Measurements from ENCODE around the gene RORB.

Gene RORB

GRCh38 chr9:74496819-74497747, at the start of gene RORB:
Gene RORB (plus strand): TSS chr9:74497335. CDS start chr9:74497977, 642 bp downstream.
- Mint-ChIP-seq H3K27me3 (peaks cover 56% of the 10 kb centered on the region), H3K36me3 (no peaks in the 10 kb centered on the region), H3K9me3 (no peaks in the 10 kb centered on the region), H3K4me3 (peak within 1 kb of the TSS; percentile 83), H3K27ac (peak within 1 kb of the TSS; percentile 28), H3K4me1 (peaks cover 44% of the 10 kb centered on the region)
- peak; percentile 89 for ATAC-seq

GRCh38 chr9:74447451-74448193, 49.5 kb upstream of the RORB start:
- Mint-ChIP-seq H3K9me3 (peaks cover 3% of the 10 kb centered on the region), H3K27me3 (no peaks in the 10 kb centered on the region), H3K4me3 (no peak overlapping the region), H3K4me1 (no peaks in the 10 kb centered on the region), H3K27ac (no peak overlapping the region), H3K36me3 (no peaks in the 10 kb centered on the region)
- no peak for ATAC-seq

- no peak overlapping the region for H3K27ac Mint-ChIP-seq
- no peaks in the 10 kb centered on the region for H3K36me3 Mint-ChIP-seq
- H3K4me3 Mint-ChIP-seq = no peak overlapping the region
- no peaks in the 10 kb centered on the region for H3K27me3 Mint-ChIP-seq
- no peaks in the 10 kb centered on the region for H3K4me1 Mint-ChIP-seq
- no peak for ATAC-seq
- H3K9me3 Mint-ChIP-seq = peaks cover 3% of the 10 kb centered on the region
These were observed 48.1 kb upstream of the RORB start for GRCh38 chr9:74449060-74449459.

GRCh38 chr9:74458832-74459231, 38.3 kb upstream of the RORB start:
- no peaks in the 10 kb centered on the region for H3K27me3 Mint-ChIP-seq
- H3K36me3 Mint-ChIP-seq = no peaks in the 10 kb centered on the region
- no peaks in the 10 kb centered on the region for H3K9me3 Mint-ChIP-seq
- H3K4me1 Mint-ChIP-seq = no peaks in the 10 kb centered on the region
- no peak for ATAC-seq
- no peak overlapping the region for H3K27ac Mint-ChIP-seq
- no peak overlapping the region for H3K4me3 Mint-ChIP-seq

- Mint-ChIP-seq H3K27ac (no peak overlapping the region), H3K9me3 (peaks cover 2% of the 10 kb centered on the region), H3K4me3 (no peak overlapping the region), H3K36me3 (no peaks in the 10 kb centered on the region), H3K27me3 (no peaks in the 10 kb centered on the region), H3K4me1 (no peaks in the 10 kb centered on the region)
- ATAC-seq = no peak
These were observed 33.3 kb upstream of the RORB start for GRCh38 chr9:74463825-74464224.

- no peak for ATAC-seq
- Mint-ChIP-seq H3K9me3 (peaks cover 6% of the 10 kb centered on the region), H3K36me3 (no peaks in the 10 kb centered on the region), H3K27me3 (no peaks in the 10 kb centered on the region), H3K4me3 (no peak overlapping the region), H3K27ac (no peak overlapping the region), H3K4me1 (no peaks in the 10 kb centered on the region)
These were observed 18.5 kb upstream of the RORB start for GRCh38 chr9:74478606-74479005.

- Mint-ChIP-seq H3K27ac (no peak overlapping the region), H3K4me1 (no peaks in the 10 kb centered on the region), H3K36me3 (no peaks in the 10 kb centered on the region), H3K4me3 (no peak overlapping the region), H3K9me3 (peaks cover 6% of the 10 kb centered on the region), H3K27me3 (no peaks in the 10 kb centered on the region)
- ATAC-seq = no peak
These were observed 17.4 kb upstream of the RORB start for GRCh38 chr9:74479711-74480110.

GRCh38 chr9:74487395-74487794, 9.7 kb upstream of the RORB start:
- ATAC-seq = no peak
- Mint-ChIP-seq H3K4me1 (no peaks in the 10 kb centered on the region), H3K9me3 (no peaks in the 10 kb centered on the region), H3K27ac (no peak overlapping the region), H3K36me3 (no peaks in the 10 kb centered on the region), H3K4me3 (no peak overlapping the region), H3K27me3 (peaks cover 9% of the 10 kb centered on the region)

- Mint-ChIP-seq H3K9me3 (no peaks in the 10 kb centered on the region), H3K4me1 (peaks cover 21% of the 10 kb centered on the region), H3K4me3 (no peak overlapping the region), H3K27me3 (peaks cover 36% of the 10 kb centered on the region), H3K27ac (no peak overlapping the region), H3K36me3 (no peaks in the 10 kb centered on the region)
- ATAC-seq = no peak
These were observed 3.6 kb upstream of the RORB start for GRCh38 chr9:74493512-74493911.

- H3K4me1 Mint-ChIP-seq = peaks cover 31% of the 10 kb centered on the region
- H3K27me3 Mint-ChIP-seq = peaks cover 46% of the 10 kb centered on the region
- H3K27ac Mint-ChIP-seq = no peak overlapping the region
- no peaks in the 10 kb centered on the region for H3K36me3 Mint-ChIP-seq
- no peaks in the 10 kb centered on the region for H3K9me3 Mint-ChIP-seq
- no peak overlapping the region for H3K4me3 Mint-ChIP-seq
- no peak for ATAC-seq
These were observed 2.6 kb upstream of the RORB start for GRCh38 chr9:74494490-74494889.

GRCh38 chr9:74496406-74496805, 729 bp upstream of the RORB start:
- no peak overlapping the region for H3K27ac Mint-ChIP-seq

GRCh38 chr9:74497748-74498620, 849 bp downstream of the RORB start:
- Mint-ChIP-seq H3K27ac (peak overlapping the region; percentile 28), H3K4me1 (peaks cover 44% of the 10 kb centered on the region), H3K9me3 (no peaks in the 10 kb centered on the region), H3K36me3 (no peaks in the 10 kb centered on the region), H3K27me3 (peaks cover 51% of the 10 kb centered on the region), H3K4me3 (peak overlapping the region; percentile 83)
- ATAC-seq = no peak

More at GRCh38 chr9:74496406-74496805, 729 bp upstream of the RORB start:
- Mint-ChIP-seq H3K4me1 (peaks cover 44% of the 10 kb centered on the region), H3K4me3 (peak overlapping the region; percentile 83), H3K9me3 (no peaks in the 10 kb centered on the region), H3K27me3 (peaks cover 62% of the 10 kb centered on the region), H3K36me3 (no peaks in the 10 kb centered on the region)
- ATAC-seq = no peak

- no peak for ATAC-seq
- Mint-ChIP-seq H3K27me3 (peaks cover 51% of the 10 kb centered on the region), H3K4me1 (peaks cover 44% of the 10 kb centered on the region)
These were observed 1.5 kb downstream of the RORB start for GRCh38 chr9:74498621-74499095.

GRCh38 chr9:74499111-74499601, 2.0 kb downstream of the RORB start:
- Mint-ChIP-seq H3K4me1 (peaks cover 44% of the 10 kb centered on the region), H3K4me3 (peak overlapping the region; percentile 54), H3K27me3 (peaks cover 51% of the 10 kb centered on the region), H3K9me3 (no peaks in the 10 kb centered on the region), H3K27ac (no peak overlapping the region), H3K36me3 (no peaks in the 10 kb centered on the region)
- no peak for ATAC-seq

More at GRCh38 chr9:74498621-74499095, 1.5 kb downstream of the RORB start:
- Mint-ChIP-seq H3K4me3 (peak overlapping the region; percentile 83), H3K36me3 (no peaks in the 10 kb centered on the region), H3K9me3 (no peaks in the 10 kb centered on the region), H3K27ac (no peak overlapping the region)
